ENCODE measurements around the gene DHRS2. TPM values are rescaled to one million over a fixed set of nuclear protein-coding genes. Genes with fewer than 3 reads are reported as not detected.
"Not testable (repeated sequence)": the region's sequence is repeated elsewhere in the genome, so short reads cannot be mapped to it uniquely, and the experiment has no call there.

The DHRS2 gene
- total RNA-seq (under 1 TPM; 0.26 to 0.55 TPM), polyA plus RNA-seq (ENCODE audit: insufficient read length in 6 of 6) (1 to 10 TPM in 2 of 6 donors, under 1 TPM in 4; 0.28 to 1.1 (median 0.67) TPM)
- long read RNA-seq, donor 1 = 0 reads
- long read RNA-seq, donor 2 = 0 reads
- long read RNA-seq, donor 3 = 0 reads
- long read RNA-seq, donor 4 = 0 reads
- long read RNA-seq, donor 5 = 0 reads
- long read RNA-seq, donor 6 = 0 reads
- long read RNA-seq, donor 7 = 0 reads
- long read RNA-seq, donor 8 = 0 reads
- long read RNA-seq, donor 9 = 0 reads
- long read RNA-seq, donor 10 = 0 reads
- long read RNA-seq, donor 11, partial matches to known transcripts = 0 of 1 reads
- long read RNA-seq, donor 11, other reads (novel, unspliced or antisense) = 0 of 1 reads
- long read RNA-seq, donor 12 = 0 reads

GRCh38 chr14:23636317-23637211 lies at the start of gene DHRS2:
Gene DHRS2 (plus strand): TSS chr14:23636364. CDS start chr14:23638865, 2,501 bp downstream.
- intact Hi-C loops (cut with DNase I) = no loop called here
- no peak for DNase-seq
- H3K36me3 ChIP-seq = no peaks in the 10 kb centered on the region
- no peaks in the 10 kb centered on the region for H3K9me3 ChIP-seq
- H3K27ac ChIP-seq = no peak within 1 kb of the TSS
- no peak for TF ChIP-seq CTCF (IDR thresholded peaks at IDR 0.05)
- H3K4me1 ChIP-seq = peaks cover 0 to 8% of the 10 kb centered on the region in 2 donors
- no peak within 1 kb of the TSS for H3K4me3 ChIP-seq
- no peak for ATAC-seq
- no peaks in the 10 kb centered on the region for H3K27me3 ChIP-seq

- no peaks in the 10 kb centered on the region for H3K36me3 ChIP-seq
- intact Hi-C loops (cut with DNase I) = no loop called here
- H3K27me3 ChIP-seq = no peaks in the 10 kb centered on the region
- peaks cover 0 to 5% of the 10 kb centered on the region in 2 donors for H3K4me1 ChIP-seq
- no peak overlapping the region for H3K4me3 ChIP-seq
- peak; percentile 100 for ATAC-seq
- H3K9me3 ChIP-seq = no peaks in the 10 kb centered on the region
- peak; percentile 65 to 79 for TF ChIP-seq CTCF (IDR thresholded peaks at IDR 0.05)
- H3K27ac ChIP-seq = no peak overlapping the region
- peak; percentile 83 to 93 (median 88) for DNase-seq
Observed at GRCh38 chr14:23588884-23589598, 47.1 kb upstream of the DHRS2 start.

- no peaks in the 10 kb centered on the region for H3K9me3 ChIP-seq
- peaks cover 0 to 5% of the 10 kb centered on the region in 2 donors for H3K4me1 ChIP-seq
- DNase-seq (no peak), ATAC-seq (no peak)
- H3K4me3 ChIP-seq = no peak overlapping the region
- H3K36me3 ChIP-seq = no peaks in the 10 kb centered on the region
- no peak for TF ChIP-seq CTCF (IDR thresholded peaks at IDR 0.05)
- H3K27ac ChIP-seq = no peak overlapping the region
- intact Hi-C loops (cut with DNase I) = no loop called here
- H3K27me3 ChIP-seq = no peaks in the 10 kb centered on the region
Observed at GRCh38 chr14:23589606-23590005, 46.6 kb upstream of the DHRS2 start.

GRCh38 chr14:23590198-23590597 lies 46.0 kb upstream of the DHRS2 start:
- H3K4me1 ChIP-seq = peaks cover 0 to 5% of the 10 kb centered on the region in 2 donors
- no peak overlapping the region for H3K27ac ChIP-seq
- DNase-seq = no peak
- intact Hi-C loops (cut with DNase I) = no loop called here
- no peak for TF ChIP-seq CTCF (IDR thresholded peaks at IDR 0.05)
- H3K27me3 ChIP-seq = no peaks in the 10 kb centered on the region
- H3K36me3 ChIP-seq = no peaks in the 10 kb centered on the region
- no peak overlapping the region for H3K4me3 ChIP-seq
- no peaks in the 10 kb centered on the region for H3K9me3 ChIP-seq
- ATAC-seq = no peak

- DNase-seq; intact Hi-C loops (cut with DNase I); H3K27ac ChIP-seq; H3K36me3 ChIP-seq; H3K4me3 ChIP-seq; ATAC-seq; H3K27me3 ChIP-seq; H3K9me3 ChIP-seq; H3K4me1 ChIP-seq: not testable (repeated sequence)
Observed at GRCh38 chr14:23594191-23594590, 42.0 kb upstream of the DHRS2 start.

Measured in left lung (tissue), 14 donors.